ENCODE measurements around the gene SLAMF8. TPM values are rescaled to one million over a fixed set of nuclear protein-coding genes. Genes with fewer than 3 reads are reported as not detected.

SLAMF8 gene
- total and polyA plus RNA-seq, 5 donors from 2014 or later, result 0.72 TPM; not detected in 4

DNA sequence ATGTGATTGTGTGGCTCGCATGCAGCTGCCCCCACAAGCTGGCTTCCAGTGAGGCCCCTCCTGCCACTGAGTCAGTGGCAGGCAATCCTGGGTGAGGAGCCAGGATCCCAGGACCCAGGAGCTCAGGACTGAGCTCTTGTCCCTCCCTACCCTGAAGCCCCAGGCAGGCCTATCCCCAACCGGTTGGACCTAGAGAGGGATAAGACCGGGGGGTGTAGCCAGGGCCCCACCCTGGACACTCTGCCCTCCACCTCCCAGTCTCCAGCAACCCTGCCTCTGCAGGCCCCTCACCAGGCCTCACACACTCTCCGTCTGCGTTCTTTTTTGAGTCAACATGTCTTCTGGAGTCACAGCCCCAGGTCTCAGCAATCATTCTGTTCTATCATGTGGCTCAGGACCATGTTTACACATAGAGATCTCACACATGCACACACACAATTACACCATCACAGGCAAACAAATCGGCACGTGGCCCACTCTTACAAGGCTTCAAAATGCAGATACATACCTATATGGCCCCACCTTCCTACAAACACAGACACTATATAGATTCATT lies 33.2 kb downstream of the SLAMF8 start:
- Histone ChIP-seq H3K4me3 (ENCODE audit: low read depth, low read length) (no peak overlapping the region), H3K27ac (ENCODE audit: insufficient read depth, low read length, poor library complexity, severe bottlenecking) (no peak overlapping the region), H3K9me3 (ENCODE audit: control insufficient read depth in 2 of 2, low read length in 2 of 2) (no peaks in the 10 kb centered on the region), H3K27me3 (ENCODE audit: control insufficient read depth, insufficient read depth, low read length) (no peaks in the 10 kb centered on the region), H3K4me1 (ENCODE audit: control insufficient read depth, insufficient read depth, low read length, poor library complexity, severe bottlenecking) (peaks cover 6% of the 10 kb centered on the region), H3K36me3 (ENCODE audit: control insufficient read depth, insufficient read depth, low read length) (no peaks in the 10 kb centered on the region)
- DNase-seq (no peak), ATAC-seq (ENCODE audit: low read depth in 2 of 2) (no peak)
- Mint-ChIP-seq H3K4me1 (peaks cover 4 to 13% (median 5%) of the 10 kb centered on the region in 4 donors), H3K4me3 (peak overlapping the region in 1 of 4 donors; percentile 3), H3K9me3 (no peaks in the 10 kb centered on the region), H3K36me3 (no peaks in the 10 kb centered on the region), H3K27me3 (no peaks in the 10 kb centered on the region), H3K27ac (peak overlapping the region in 1 of 3 donors; percentile 9)

- Histone ChIP-seq H3K27me3 (ENCODE audit: control insufficient read depth, insufficient read depth, low read length) (no peaks in the 10 kb centered on the region), H3K9me3 (ENCODE audit: control insufficient read depth in 2 of 2, low read length in 2 of 2) (no peaks in the 10 kb centered on the region), H3K4me3 (ENCODE audit: low read depth, low read length) (no peak overlapping the region), H3K4me1 (ENCODE audit: control insufficient read depth, insufficient read depth, low read length, poor library complexity, severe bottlenecking) (peaks cover under 1% of the 10 kb centered on the region), H3K27ac (ENCODE audit: insufficient read depth, low read length, poor library complexity, severe bottlenecking) (no peak overlapping the region), H3K36me3 (ENCODE audit: control insufficient read depth, insufficient read depth, low read length) (no peaks in the 10 kb centered on the region)
- no peaks in the 10 kb centered on the region for H3K9me3 Mint-ChIP-seq
- peak overlapping the region in 1 of 3 donors; percentile 9 for H3K27ac Mint-ChIP-seq
- H3K27me3 Mint-ChIP-seq, result no peaks in the 10 kb centered on the region
- no peak for DNase-seq
- no peak for ATAC-seq (ENCODE audit: low read depth in 2 of 2)
- H3K4me1 Mint-ChIP-seq, result peaks cover 0 to 8% (median under 1%) of the 10 kb centered on the region in 4 donors
- H3K4me3 Mint-ChIP-seq, result peak overlapping the region in 1 of 4 donors; percentile 3
- no peaks in the 10 kb centered on the region for H3K36me3 Mint-ChIP-seq
Measured at GRCh38 chr1:159860456-159860855, 33.8 kb downstream of the SLAMF8 start.

DNA sequence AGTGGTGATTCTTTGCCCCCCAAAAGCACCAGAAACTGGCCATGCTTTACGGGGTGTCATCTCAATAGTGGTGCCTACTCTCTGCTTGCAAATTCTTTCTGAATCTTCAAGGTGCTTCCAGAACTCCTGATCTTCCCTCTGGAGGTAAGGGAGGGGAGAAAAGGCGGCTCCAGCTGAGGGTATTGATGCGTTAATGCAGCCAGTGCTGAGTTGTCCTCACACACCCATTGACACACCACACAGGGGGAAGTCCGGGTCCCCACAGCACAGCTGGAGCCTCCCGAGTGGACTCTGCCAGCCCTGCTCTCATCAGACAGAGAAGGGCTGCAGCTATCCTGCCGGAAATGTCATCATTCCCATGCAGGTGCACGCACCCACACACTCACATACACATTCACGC lies 34.5 kb downstream of the SLAMF8 start:
- Mint-ChIP-seq H3K4me3 (no peak overlapping the region), H3K36me3 (no peaks in the 10 kb centered on the region), H3K4me1 (peaks cover 0 to 7% (median under 1%) of the 10 kb centered on the region in 4 donors), H3K27ac (no peak overlapping the region), H3K27me3 (no peaks in the 10 kb centered on the region), H3K9me3 (no peaks in the 10 kb centered on the region)
- Histone ChIP-seq H3K36me3 (ENCODE audit: control insufficient read depth, insufficient read depth, low read length) (no peaks in the 10 kb centered on the region), H3K4me1 (ENCODE audit: control insufficient read depth, insufficient read depth, low read length, poor library complexity, severe bottlenecking) (no peaks in the 10 kb centered on the region), H3K4me3 (ENCODE audit: low read depth, low read length) (no peak overlapping the region), H3K27ac (ENCODE audit: insufficient read depth, low read length, poor library complexity, severe bottlenecking) (no peak overlapping the region), H3K27me3 (ENCODE audit: control insufficient read depth, insufficient read depth, low read length) (no peaks in the 10 kb centered on the region), H3K9me3 (ENCODE audit: control insufficient read depth in 2 of 2, low read length in 2 of 2) (no peaks in the 10 kb centered on the region)
- ATAC-seq (ENCODE audit: low read depth in 2 of 2) (no peak), DNase-seq (no peak)

DNA sequence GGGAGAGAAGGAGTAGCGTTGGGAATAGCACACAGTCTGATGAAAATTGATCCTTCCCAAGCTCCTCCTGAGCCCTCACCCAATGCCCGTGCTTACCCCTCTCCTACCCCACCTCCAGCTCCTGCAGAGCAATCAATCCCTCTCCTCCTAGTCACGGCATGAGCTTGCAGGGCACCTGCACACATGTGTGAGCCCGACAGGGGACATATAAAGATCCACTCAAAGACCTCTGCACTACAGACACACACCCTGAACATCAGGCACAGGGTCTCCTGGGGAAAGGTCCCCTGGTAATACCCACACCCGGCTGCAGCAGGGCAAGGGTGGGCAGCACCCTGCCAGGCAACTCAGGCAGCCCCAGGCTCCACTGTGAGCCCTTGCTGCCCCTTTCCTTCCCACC lies 35.4 kb downstream of the SLAMF8 start:
- Histone ChIP-seq H3K4me3 (ENCODE audit: low read depth, low read length) (no peak overlapping the region), H3K9me3 (ENCODE audit: control insufficient read depth in 2 of 2, low read length in 2 of 2) (no peaks in the 10 kb centered on the region), H3K27me3 (ENCODE audit: control insufficient read depth, insufficient read depth, low read length) (no peaks in the 10 kb centered on the region), H3K4me1 (ENCODE audit: control insufficient read depth, insufficient read depth, low read length, poor library complexity, severe bottlenecking) (no peaks in the 10 kb centered on the region), H3K36me3 (ENCODE audit: control insufficient read depth, insufficient read depth, low read length) (no peaks in the 10 kb centered on the region), H3K27ac (ENCODE audit: insufficient read depth, low read length, poor library complexity, severe bottlenecking) (no peak overlapping the region)
- H3K27me3 Mint-ChIP-seq, result no peaks in the 10 kb centered on the region
- ATAC-seq (ENCODE audit: low read depth in 2 of 2) (no peak), DNase-seq (no peak)
- peaks cover under 1% of the 10 kb centered on the region for H3K36me3 Mint-ChIP-seq
- no peak overlapping the region for H3K4me3 Mint-ChIP-seq
- H3K9me3 Mint-ChIP-seq, result no peaks in the 10 kb centered on the region
- H3K4me1 Mint-ChIP-seq, result peaks cover 0 to 7% (median 4%) of the 10 kb centered on the region in 4 donors
- H3K27ac Mint-ChIP-seq, result no peak overlapping the region

- no peak within 1 kb of the TSS for H3K27ac ChIP-seq (ENCODE audit: insufficient read depth, low read length, poor library complexity, severe bottlenecking)
- H3K9me3 Mint-ChIP-seq, result no peaks in the 10 kb centered on the region
- H3K36me3 ChIP-seq (ENCODE audit: control insufficient read depth, insufficient read depth, low read length), result no peaks in the 10 kb centered on the region
- H3K4me3 ChIP-seq (ENCODE audit: low read depth, low read length), result no peak within 1 kb of the TSS
- no peaks in the 10 kb centered on the region for H3K27me3 ChIP-seq (ENCODE audit: control insufficient read depth, insufficient read depth, low read length)
- no peak for ATAC-seq (ENCODE audit: low read depth in 2 of 2)
- no peak for DNase-seq
- H3K4me3 Mint-ChIP-seq, result no peak within 1 kb of the TSS
- peak within 1 kb of the TSS in 1 of 3 donors; percentile 42 for H3K27ac Mint-ChIP-seq
- peaks cover 0 to 10% (median 3%) of the 10 kb centered on the region in 4 donors for H3K4me1 Mint-ChIP-seq
- H3K9me3 ChIP-seq (ENCODE audit: control insufficient read depth in 2 of 2, low read length in 2 of 2), result no peaks in the 10 kb centered on the region
- peaks cover 3% of the 10 kb centered on the region for H3K36me3 Mint-ChIP-seq
- no peaks in the 10 kb centered on the region for H3K27me3 Mint-ChIP-seq
- H3K4me1 ChIP-seq (ENCODE audit: control insufficient read depth, insufficient read depth, low read length, poor library complexity, severe bottlenecking), result no peaks in the 10 kb centered on the region
Measured at GRCh38 chr1:159862557-159862956, 35.9 kb downstream of the SLAMF8 start, which contains the start of gene VSIG8. Gene VSIG8, minus strand, starts transcription at chr1:159862657. Its CDS starts 136 bp downstream, at chr1:159862521.

- H3K27me3 Mint-ChIP-seq, result no peaks in the 10 kb centered on the region
- no peaks in the 10 kb centered on the region for H3K27me3 ChIP-seq (ENCODE audit: control insufficient read depth, insufficient read depth, low read length)
- H3K27ac ChIP-seq (ENCODE audit: insufficient read depth, low read length, poor library complexity, severe bottlenecking), result no peak overlapping the region
- H3K9me3 ChIP-seq (ENCODE audit: control insufficient read depth in 2 of 2, low read length in 2 of 2), result no peaks in the 10 kb centered on the region
- H3K36me3 Mint-ChIP-seq, result peaks cover 3% of the 10 kb centered on the region
- H3K4me1 ChIP-seq (ENCODE audit: control insufficient read depth, insufficient read depth, low read length, poor library complexity, severe bottlenecking), result no peaks in the 10 kb centered on the region
- no peak overlapping the region for H3K4me3 Mint-ChIP-seq
- no peak overlapping the region for H3K27ac Mint-ChIP-seq
- H3K4me1 Mint-ChIP-seq, result peaks cover 0 to 10% (median 3%) of the 10 kb centered on the region in 4 donors
- ATAC-seq (ENCODE audit: low read depth in 2 of 2) (no peak), DNase-seq (no peak)
- H3K36me3 ChIP-seq (ENCODE audit: control insufficient read depth, insufficient read depth, low read length), result no peaks in the 10 kb centered on the region
- no peaks in the 10 kb centered on the region for H3K9me3 Mint-ChIP-seq
- H3K4me3 ChIP-seq (ENCODE audit: low read depth, low read length), result no peak overlapping the region
Measured at GRCh38 chr1:159864262-159864661, 37.6 kb downstream of the SLAMF8 start.

GRCh38 chr1:159866066-159866465 lies 39.4 kb downstream of the SLAMF8 start:
- Mint-ChIP-seq H3K4me1 (peaks cover 0 to 10% (median 3%) of the 10 kb centered on the region in 4 donors), H3K36me3 (peaks cover 3% of the 10 kb centered on the region), H3K27me3 (peaks cover 11% of the 10 kb centered on the region), H3K4me3 (peak overlapping the region in 1 of 4 donors; percentile 17), H3K27ac (no peak overlapping the region), H3K9me3 (no peaks in the 10 kb centered on the region)
- Histone ChIP-seq H3K27me3 (ENCODE audit: control insufficient read depth, insufficient read depth, low read length) (no peaks in the 10 kb centered on the region), H3K9me3 (ENCODE audit: control insufficient read depth in 2 of 2, low read length in 2 of 2) (no peaks in the 10 kb centered on the region), H3K36me3 (ENCODE audit: control insufficient read depth, insufficient read depth, low read length) (no peaks in the 10 kb centered on the region), H3K27ac (ENCODE audit: insufficient read depth, low read length, poor library complexity, severe bottlenecking) (no peak overlapping the region), H3K4me1 (ENCODE audit: control insufficient read depth, insufficient read depth, low read length, poor library complexity, severe bottlenecking) (no peaks in the 10 kb centered on the region), H3K4me3 (ENCODE audit: low read depth, low read length) (no peak overlapping the region)
- ATAC-seq (ENCODE audit: low read depth in 2 of 2) (no peak), DNase-seq (no peak)
